DMS79 treated with DMSO at 0.1 percent for 48 hours (cell line): ENCODE measurements around the gene SCGB2B2.
A peak's percentile ranks its signal among the peaks of the same experiment; 100 is the strongest.
"Not testable (repeated sequence)": the region's sequence is repeated elsewhere in the genome, so short reads cannot be mapped to it uniquely, and the experiment has no call there.

Experiments used
- DNase-seq: peaks from one replicate; lab custom pipeline; 2025; lab: John Stamatoyannopoulos, UW

SCGB2B2 gene

GRCh38 chr19:34668690-34669089 is 8.3 kb downstream of the SCGB2B2 start:
- DNase-seq: peak; percentile 27

- DNase-seq: not testable (repeated sequence)
Measured at GRCh38 chr19:34668077-34668689, 8.8 kb downstream of the SCGB2B2 start.

GRCh38 chr19:34667349-34668076 is 9.4 kb downstream of the SCGB2B2 start:
- DNase-seq: peak; percentile 77

- DNase-seq: no peak
Measured at GRCh38 chr19:34666958-34667265, 10.0 kb downstream of the SCGB2B2 start.

- DNase-seq: no peak
Measured at GRCh38 chr19:34666200-34666957, 10.6 kb downstream of the SCGB2B2 start.

- DNase-seq: not testable (repeated sequence)
Measured at GRCh38 chr19:34665275-34665674, 11.7 kb downstream of the SCGB2B2 start.

- DNase-seq: no peak
Measured at GRCh38 chr19:34664870-34665269, 12.1 kb downstream of the SCGB2B2 start.

GRCh38 chr19:34664168-34664567 is 12.8 kb downstream of the SCGB2B2 start:
- no peak for DNase-seq

- no peak for DNase-seq
Measured at GRCh38 chr19:34662919-34663318, 14.0 kb downstream of the SCGB2B2 start.

GRCh38 chr19:34661357-34661756 is 15.6 kb downstream of the SCGB2B2 start:
- DNase-seq: no peak

GRCh38 chr19:34655651-34656050 is 21.3 kb downstream of the SCGB2B2 start:
- no peak for DNase-seq

GRCh38 chr19:34654796-34655195 is 22.2 kb downstream of the SCGB2B2 start:
- DNase-seq: no peak

GRCh38 chr19:34651747-34652146 is 25.2 kb downstream of the SCGB2B2 start:
- DNase-seq: no peak

- DNase-seq: no peak
Measured at GRCh38 chr19:34649886-34650543, 26.9 kb downstream of the SCGB2B2 start.

- no peak for DNase-seq
Measured at GRCh38 chr19:34645551-34645950, 31.4 kb downstream of the SCGB2B2 start.

- no peak for DNase-seq
Measured at GRCh38 chr19:34644991-34645461, 31.9 kb downstream of the SCGB2B2 start.

GRCh38 chr19:34642241-34642640 is 34.7 kb downstream of the SCGB2B2 start:
- DNase-seq: no peak

GRCh38 chr19:34639491-34640085 is 37.4 kb downstream of the SCGB2B2 start:
- DNase-seq: peak; percentile 41

- no peak for DNase-seq
Measured at GRCh38 chr19:34633802-34634201, 43.2 kb downstream of the SCGB2B2 start.
